Activated CD4-positive, alpha-beta T cell treated with anti-CD3 and anti-CD28 coated beads for 4 hours (primary cell): ENCODE data around the gene EIF3A.

ENCODE experiments used
- DNase-seq, 2 donors: peaks; one replicate each; pipeline ENCODE4 v3.0.0-alpha.2; 2020

Gene EIF3A

DNA sequence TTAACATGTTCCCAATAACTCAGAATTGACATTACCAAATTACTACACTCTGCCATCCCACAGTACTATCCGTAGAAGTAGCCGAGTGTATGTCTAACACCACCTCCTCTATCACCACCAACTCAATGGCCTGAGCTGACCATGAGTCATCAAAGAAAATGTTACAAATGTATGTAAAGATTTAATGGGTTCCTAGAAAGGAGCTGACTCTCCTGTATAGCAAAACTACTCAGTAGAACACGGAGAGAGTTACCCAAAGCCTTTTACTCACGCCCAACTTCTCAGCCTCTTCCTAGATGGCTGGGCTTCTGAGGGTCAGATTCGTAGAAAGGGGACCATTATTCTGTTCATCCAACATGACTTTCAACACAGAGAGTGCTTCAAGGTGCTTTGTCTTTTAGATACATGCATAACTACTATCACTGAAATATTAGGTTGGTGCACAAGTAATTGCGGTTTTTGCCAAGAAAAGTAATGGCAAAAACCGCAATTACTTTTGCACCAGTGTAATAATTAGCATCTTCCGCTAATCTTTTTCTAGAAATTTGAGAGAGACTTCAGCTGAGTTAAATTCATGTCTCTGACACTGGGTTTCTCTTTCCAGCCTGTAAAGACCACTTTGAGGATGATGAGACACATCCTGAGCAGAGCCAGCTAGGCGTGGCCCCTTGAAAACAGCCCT is 75.1 kb downstream of the EIF3A start:
- DNase-seq: no peak

DNA sequence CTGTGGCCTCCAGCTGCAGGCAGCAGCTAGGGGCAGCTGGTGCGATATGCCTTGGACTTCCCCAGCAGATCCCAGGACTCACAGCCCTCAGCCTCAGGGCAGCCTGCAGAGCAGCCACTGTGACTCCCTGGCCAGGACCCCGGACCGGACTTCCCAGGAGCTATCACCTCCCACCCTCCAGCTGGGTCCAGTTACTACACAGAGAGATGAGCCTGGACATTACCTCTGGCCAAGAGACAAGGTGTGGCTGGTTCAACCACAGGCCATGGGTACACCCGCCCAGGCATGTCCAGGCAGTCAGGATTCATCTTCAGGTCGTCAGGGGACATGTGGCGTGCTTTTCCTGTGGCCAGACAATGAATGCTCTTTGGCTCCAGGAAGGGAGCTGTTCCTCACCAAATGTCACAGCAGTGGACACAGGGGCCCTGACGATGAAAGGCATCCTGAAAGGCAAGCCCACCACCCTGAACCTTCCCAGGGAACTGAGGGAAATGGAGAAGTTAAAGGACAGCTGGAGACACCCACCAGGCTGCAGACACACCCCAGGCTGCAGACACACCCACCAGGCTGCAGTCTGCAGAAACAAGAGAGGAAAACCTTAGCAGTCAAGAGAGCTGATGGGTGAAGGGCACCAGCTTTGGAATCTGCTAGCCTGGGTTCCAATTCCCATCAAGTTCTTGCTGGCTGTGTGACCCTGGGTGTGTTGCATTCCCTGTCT is 76.9 kb downstream of the EIF3A start:
- no peak for DNase-seq

DNA sequence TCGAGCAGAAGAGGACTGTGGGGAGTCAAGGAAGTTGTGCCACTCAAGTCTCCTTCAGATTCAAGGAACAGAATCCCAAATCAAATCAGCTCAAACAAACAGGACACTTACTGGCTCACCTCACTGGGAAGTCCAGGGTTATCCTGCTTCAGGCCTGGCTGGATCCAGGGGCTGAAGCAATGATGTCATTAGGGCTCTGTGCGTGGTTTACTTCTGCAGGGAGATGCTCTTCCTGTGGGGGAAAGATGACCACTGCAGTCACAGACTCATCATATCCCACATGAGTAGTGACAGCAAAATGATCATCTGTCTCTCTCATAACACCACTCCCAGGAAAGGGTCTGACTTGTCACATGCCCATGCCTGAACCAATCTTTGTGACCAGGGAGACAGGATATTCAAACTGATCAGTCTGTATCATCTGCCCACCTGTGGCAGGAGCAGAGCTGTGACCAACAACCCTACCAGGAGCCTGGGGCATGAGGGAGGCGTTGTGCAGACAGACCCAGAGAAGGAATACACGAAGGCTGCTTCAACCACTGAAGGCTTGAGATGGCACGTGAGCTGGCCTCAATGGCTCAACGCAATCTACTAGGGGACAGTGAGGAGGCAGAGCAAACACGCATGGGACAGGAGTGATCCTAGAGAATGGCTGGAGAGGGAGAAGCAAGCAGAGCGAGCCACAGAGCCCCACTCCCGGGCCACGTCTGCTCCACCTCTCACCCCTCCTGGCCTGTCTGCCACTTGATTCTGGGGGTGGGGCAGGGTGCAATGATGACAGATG is 78.7 kb downstream of the EIF3A start:
- DNase-seq: no peak

DNA sequence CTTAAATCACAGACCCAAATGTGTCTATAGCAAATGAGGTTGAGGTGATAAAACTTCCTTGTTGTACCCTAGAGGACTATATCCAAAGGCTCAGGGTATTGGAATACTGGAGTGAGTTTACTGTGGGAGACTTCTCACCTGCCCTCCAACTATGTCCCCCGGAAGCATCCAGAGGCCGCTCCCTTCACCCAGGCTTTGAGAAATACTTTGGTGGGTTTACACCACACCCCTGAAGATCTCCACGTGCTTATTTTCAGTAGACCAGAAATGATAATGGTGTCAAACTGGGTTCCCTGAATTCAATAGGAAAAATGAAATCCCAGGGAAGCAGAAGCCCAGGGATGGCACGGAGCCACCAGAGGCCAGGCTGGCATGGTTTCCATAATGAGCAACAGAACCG is 82.4 kb downstream of the EIF3A start:
- no peak for DNase-seq

DNA sequence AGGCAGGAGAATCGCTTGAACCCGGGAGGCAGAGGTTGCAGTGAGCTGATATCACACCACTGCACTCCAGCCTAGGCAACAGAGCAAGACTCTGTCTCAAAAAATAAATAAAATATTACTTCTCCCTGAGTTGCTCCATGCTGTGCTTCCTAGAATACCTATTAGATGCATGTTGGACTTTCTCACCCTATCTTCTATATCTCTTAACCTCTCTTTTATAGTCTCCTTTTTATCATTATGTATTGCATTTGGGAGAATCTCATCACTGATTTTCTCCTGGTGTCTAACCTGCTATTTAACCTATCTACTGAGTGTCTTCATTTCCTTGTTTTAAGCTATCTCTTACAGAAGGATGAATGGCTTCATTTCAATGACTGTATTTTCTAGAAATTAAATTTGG is 83.2 kb downstream of the EIF3A start:
- DNase-seq: no peak

DNA sequence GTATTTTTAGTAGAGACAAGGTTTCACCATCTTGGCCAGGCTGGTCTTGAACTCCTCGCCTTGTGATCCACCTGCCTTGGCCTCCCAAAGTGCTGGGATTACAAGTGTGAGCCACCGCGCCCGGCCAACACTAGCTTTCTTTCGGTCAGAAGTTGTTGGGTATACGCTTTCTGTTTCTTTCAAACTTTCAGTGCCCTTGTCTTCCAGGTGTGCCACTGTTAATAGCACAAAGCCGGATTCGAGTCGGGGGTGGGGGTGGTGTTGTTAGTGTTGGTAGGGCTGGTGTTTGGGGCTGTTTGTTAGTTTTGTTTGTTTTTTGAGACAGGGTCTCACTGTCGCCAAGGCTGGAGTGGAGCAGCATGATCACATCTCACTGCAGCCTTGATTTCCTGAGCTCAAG is 84.9 kb downstream of the EIF3A start:
- no peak for DNase-seq

DNA sequence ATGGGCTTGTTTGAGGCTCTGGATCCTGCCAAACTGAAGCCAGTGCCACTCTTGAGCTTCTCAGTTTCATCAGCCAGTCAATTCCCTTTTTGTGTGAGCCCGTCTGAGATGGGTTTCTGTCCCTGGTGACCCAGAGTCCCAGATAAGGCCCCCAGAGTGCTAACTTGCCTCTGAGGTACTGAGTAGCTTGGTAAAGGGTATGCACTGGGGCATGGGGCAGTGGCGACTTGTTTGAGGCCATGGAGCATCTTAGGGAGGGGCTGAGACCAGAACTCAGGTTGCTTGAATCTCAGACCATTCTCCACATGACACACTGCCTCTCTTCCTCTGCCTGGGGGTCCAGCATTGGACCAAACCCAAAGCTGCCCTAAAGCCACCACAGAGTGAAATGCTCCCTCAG is 86.3 kb downstream of the EIF3A start:
- no peak for DNase-seq

DNA sequence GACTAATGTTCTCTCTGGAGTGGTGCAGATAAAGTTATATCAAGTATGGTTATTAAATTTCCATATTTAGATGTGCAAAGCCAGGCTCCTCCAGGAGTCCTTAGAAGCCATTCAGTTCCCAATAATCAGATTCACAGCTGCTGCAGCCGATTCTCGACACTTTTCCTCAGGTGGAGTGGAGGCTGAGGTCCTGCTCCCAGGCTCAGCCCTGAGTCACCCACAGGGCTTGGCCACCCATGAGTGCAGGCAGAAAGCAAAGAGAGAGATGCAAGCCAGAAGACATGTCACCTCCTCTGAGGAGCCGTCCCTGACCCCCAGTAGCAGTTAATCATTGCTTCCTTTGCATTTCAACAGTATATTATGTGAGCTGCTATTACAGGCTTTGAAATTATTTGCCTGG is 87.4 kb downstream of the EIF3A start:
- no peak for DNase-seq

DNA sequence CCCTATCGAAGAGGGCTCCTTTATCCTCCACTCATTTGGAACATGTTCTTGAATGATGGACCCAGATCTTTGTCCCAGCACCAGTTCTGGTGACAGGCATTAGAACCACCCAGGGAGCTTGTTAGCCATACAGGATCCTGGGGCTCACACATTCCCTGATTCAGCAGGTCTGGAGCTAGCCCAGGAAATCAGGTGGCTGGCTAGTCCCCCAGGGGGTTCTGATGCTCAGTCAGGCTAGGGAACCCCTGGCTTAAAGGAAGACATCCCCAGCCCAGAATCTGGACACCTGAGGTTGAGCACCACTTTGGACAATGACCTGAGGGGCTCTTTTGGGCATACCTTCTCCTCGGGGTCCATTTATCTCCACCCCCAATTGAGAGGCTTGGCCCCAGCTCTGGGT is 88.1 kb downstream of the EIF3A start:
- no peak for DNase-seq

DNA sequence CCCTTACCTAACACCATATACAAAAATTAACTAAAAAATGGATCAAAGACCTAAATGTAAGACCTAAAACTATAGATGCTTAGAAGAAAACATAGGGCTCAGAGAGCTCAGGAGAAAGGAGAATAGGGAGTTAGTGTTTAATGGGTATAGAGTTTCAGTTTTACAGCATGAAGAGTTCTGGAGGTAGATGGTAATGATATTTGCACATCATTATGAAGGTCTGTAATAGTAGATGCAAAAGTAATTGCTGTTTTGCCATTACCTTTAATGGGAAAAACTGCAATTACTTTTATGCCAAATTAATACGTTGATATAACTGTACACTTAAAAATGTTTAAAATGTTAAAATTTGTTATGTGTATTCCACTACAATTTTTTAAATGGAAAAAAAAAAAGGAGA is 90.3 kb downstream of the EIF3A start:
- no peak for DNase-seq

DNA sequence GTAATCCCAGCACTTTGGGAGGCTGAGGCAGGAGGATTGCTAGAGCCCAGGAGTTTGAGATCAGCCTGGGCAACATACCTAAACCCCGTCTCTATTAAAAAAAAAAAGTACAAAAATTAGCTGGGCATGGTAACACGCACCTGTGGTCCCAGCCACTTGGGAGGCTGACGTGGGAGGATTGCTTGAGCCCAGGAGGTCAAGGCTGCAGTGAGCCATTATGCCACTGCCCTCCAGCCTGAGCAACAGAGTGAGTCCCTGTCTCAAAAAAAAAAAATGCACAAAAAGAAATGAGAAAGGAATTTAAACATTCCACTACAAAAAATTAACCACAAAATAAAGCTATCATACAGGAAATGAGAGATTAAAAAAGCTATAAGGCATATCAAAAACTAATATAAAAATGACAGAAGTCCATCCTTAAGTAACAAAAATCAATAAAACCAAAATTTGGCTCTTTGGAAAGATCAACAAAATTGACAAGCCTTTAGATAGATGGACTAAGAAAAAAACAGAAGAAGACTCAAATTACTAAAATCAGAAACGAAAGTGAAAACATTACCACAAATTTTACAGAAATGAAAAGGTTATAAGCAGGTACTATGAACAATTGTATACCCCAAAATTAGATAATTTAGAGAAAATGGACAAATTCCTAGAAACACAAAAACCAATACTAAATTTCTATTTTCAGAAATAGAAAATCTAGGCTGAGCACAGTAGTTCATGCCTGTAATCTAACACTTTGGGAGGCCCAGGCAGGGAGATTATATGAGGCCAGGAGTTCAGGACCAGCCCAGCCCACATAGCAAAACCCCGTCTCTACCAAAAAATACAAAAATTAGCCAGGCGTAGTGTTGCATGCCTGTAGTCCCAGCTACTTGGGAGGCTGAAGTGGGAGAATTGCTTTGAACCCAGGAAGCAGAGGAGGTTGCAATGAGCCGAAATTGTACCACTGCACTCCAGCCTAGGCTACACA is 93.5 kb downstream of the EIF3A start:
- no peak for DNase-seq

DNA sequence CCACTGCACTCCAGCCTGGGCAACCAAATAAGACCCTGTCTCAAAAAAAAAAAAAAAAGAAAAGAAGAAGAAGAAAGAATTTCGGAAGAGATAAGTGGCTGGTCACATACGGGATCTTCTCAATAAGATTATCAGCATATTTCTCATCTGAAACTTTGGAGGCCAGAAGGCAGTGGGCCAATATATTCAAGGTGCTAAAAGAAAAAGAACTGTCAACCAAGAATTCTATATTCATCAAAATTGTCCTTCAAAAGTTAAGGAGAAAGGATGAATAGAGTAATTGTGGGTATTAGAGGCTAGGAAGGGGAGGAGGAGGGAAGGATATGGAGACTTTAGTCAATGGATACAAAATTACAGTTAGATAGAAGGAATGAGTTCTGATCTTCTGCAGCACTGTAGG is 95.0 kb downstream of the EIF3A start:
- DNase-seq: no peak
